Mammary epithelial cell (primary cell): ENCODE measurements around the gene TMEM86B.

Experiments
- CTCF ChIP-seq, 2 donors: IDR thresholded peaks in 1 of 2; conservative IDR thresholded peaks in 1 of 2; 2 replicates each; pipeline ENCODE4 v1.5.1; 2011 to 2012; ENCODE audit warnings: inconsistent platforms in 2 of 2, low read length in 2 of 2, mild to moderate bottlenecking in 2 of 2, control low read depth in 1 of 2, low read depth in 1 of 2; ENCODE audit not compliant: insufficient read depth in 1 of 2; ENCODE audit errors: extremely low read depth in 1 of 2
- EZH2 ChIP-seq: IDR thresholded peaks from 2 replicates; pipeline ENCODE4 v1.6.1; 2012; ENCODE audit warnings: low read length, inconsistent platforms, borderline replicate concordance

GRCh38 chr19:55262359-55262758 lies 33.8 kb upstream of the TMEM86B start:
- TF ChIP-seq CTCF (conservative IDR thresholded peaks at IDR 0.05 in 1 of 2, IDR thresholded peaks at IDR 0.05 in 1 of 2; ENCODE audit: extremely low read depth in 1 of 2, insufficient read depth in 1 of 2, low read depth in 1 of 2, low read length in 2 of 2) (no peak), EZH2 (no peak)
